ENCODE data around the gene PCBP3. TPM values are rescaled to one million over a fixed set of nuclear protein-coding genes. Genes with fewer than 3 reads are reported as not detected.
"Not testable (repeated sequence)": the region's sequence is repeated elsewhere in the genome, so short reads cannot be mapped to it uniquely, and the experiment has no call there.

Gene PCBP3
- total and polyA plus RNA-seq, 5 experiments from 2014 or later = 0.47 to 2.3 (median 0.95) TPM; not detected in 1

GRCh38 chr21:45669382-45669781 lies 25.9 kb downstream of the PCBP3 start:
- Mint-ChIP-seq H3K27ac (no peak overlapping the region), H3K36me3 (peaks cover 5 to 22% (median 6%) of the 10 kb centered on the region in 3 donors), H3K9me3 (peaks cover 3 to 44% (median 26%) of the 10 kb centered on the region in 9 donors), H3K4me1 (peaks cover 0 to 1% (median 0%) of the 10 kb centered on the region in 4 donors), H3K27me3 (peaks cover 0 to 14% (median 2%) of the 10 kb centered on the region in 5 donors), H3K4me3 (no peak overlapping the region)
- no peak for ATAC-seq
- DNase-seq = no peak
- POLR2A ChIA-PET = no interaction called here

- H3K36me3 Mint-ChIP-seq = peaks cover 3 to 22% (median 6%) of the 10 kb centered on the region in 3 donors
- no peak for DNase-seq
- no peak for ATAC-seq
- POLR2A ChIA-PET = no interaction called here
- H3K9me3 Mint-ChIP-seq = peaks cover 3 to 37% (median 24%) of the 10 kb centered on the region in 9 donors
- H3K4me1 Mint-ChIP-seq = peaks cover 0 to 1% (median 0%) of the 10 kb centered on the region in 4 donors
- H3K27ac Mint-ChIP-seq = no peak overlapping the region
- no peak overlapping the region for H3K4me3 Mint-ChIP-seq
- H3K27me3 Mint-ChIP-seq = peaks cover 0 to 11% (median 0%) of the 10 kb centered on the region in 5 donors
Measured at GRCh38 chr21:45670731-45671130, 27.2 kb downstream of the PCBP3 start.

GRCh38 chr21:45678790-45679189 lies 35.3 kb downstream of the PCBP3 start:
- not testable (repeated sequence) for H3K27ac Mint-ChIP-seq, H3K36me3 Mint-ChIP-seq

GRCh38 chr21:45680215-45680614 lies 36.7 kb downstream of the PCBP3 start:
- POLR2A ChIA-PET = no interaction called here
- H3K36me3 Mint-ChIP-seq = peaks cover 0 to 5% (median 0%) of the 10 kb centered on the region in 3 donors
- H3K27ac Mint-ChIP-seq = no peak overlapping the region
- H3K9me3 Mint-ChIP-seq = peaks cover 0 to 5% (median 0%) of the 10 kb centered on the region in 9 donors
- no peaks in the 10 kb centered on the region for H3K4me1 Mint-ChIP-seq
- DNase-seq (no peak), ATAC-seq (no peak)
- H3K4me3 Mint-ChIP-seq = no peak overlapping the region
- peaks cover 1 to 15% (median 13%) of the 10 kb centered on the region in 5 donors for H3K27me3 Mint-ChIP-seq

More at GRCh38 chr21:45678790-45679189, 35.3 kb downstream of the PCBP3 start:
- DNase-seq, ATAC-seq, POLR2A ChIA-PET, H3K4me1 Mint-ChIP-seq, H3K9me3 Mint-ChIP-seq, H3K4me3 Mint-ChIP-seq: not testable (repeated sequence)
- H3K27me3 Mint-ChIP-seq = peaks cover 1 to 13% (median 11%) of the 10 kb centered on the region in 5 donors

- POLR2A ChIA-PET = no interaction called here
- H3K4me1 Mint-ChIP-seq = peaks cover 4 to 19% (median 18%) of the 10 kb centered on the region in 4 donors
- H3K27ac Mint-ChIP-seq = no peak overlapping the region
- H3K36me3 Mint-ChIP-seq = no peaks in the 10 kb centered on the region
- DNase-seq (no peak), ATAC-seq (no peak)
- H3K27me3 Mint-ChIP-seq = no peaks in the 10 kb centered on the region
- H3K9me3 Mint-ChIP-seq = peaks cover 0 to 8% (median 0%) of the 10 kb centered on the region in 9 donors
- no peak overlapping the region for H3K4me3 Mint-ChIP-seq
Measured at GRCh38 chr21:45695086-45695485, 51.6 kb downstream of the PCBP3 start.

GRCh38 chr21:45698493-45699184 lies 55.1 kb downstream of the PCBP3 start:
- Mint-ChIP-seq H3K9me3 (peaks cover 0 to 8% (median 0%) of the 10 kb centered on the region in 9 donors), H3K4me1 (peaks cover 6 to 19% (median 18%) of the 10 kb centered on the region in 4 donors), H3K27ac (peak overlapping the region in 5 of 10 donors; percentile 9 to 98 (median 58)), H3K4me3 (peak overlapping the region in 1 of 10 donors; percentile 40), H3K36me3 (no peaks in the 10 kb centered on the region), H3K27me3 (peaks cover 0 to 1% (median 0%) of the 10 kb centered on the region in 5 donors)
- DNase-seq = no peak
- POLR2A ChIA-PET = no interaction called here
- no peak for ATAC-seq

- DNase-seq (peak in 3 of 10 donors; percentile 12 to 31 (median 30)), ATAC-seq (peak; percentile 42 to 58)
- H3K36me3 Mint-ChIP-seq = no peaks in the 10 kb centered on the region
- POLR2A ChIA-PET = interaction anchor here (0.6 kb wide), 1 partner anchor 37 kb away, joined by 4 read pairs; no protein-coding TSS in a partner anchor
- H3K4me1 Mint-ChIP-seq = peaks cover 8 to 19% (median 18%) of the 10 kb centered on the region in 4 donors
- H3K9me3 Mint-ChIP-seq = peaks cover 0 to 8% (median 0%) of the 10 kb centered on the region in 9 donors
- peak overlapping the region in 5 of 10 donors; percentile 17 to 66 (median 38) for H3K4me3 Mint-ChIP-seq
- peak overlapping the region in 7 of 10 donors; percentile 40 to 98 (median 62) for H3K27ac Mint-ChIP-seq
- H3K27me3 Mint-ChIP-seq = peaks cover 0 to 8% (median 3%) of the 10 kb centered on the region in 5 donors
Measured at GRCh38 chr21:45699251-45699942, 55.9 kb downstream of the PCBP3 start.

GRCh38 chr21:45699966-45700365 lies 56.4 kb downstream of the PCBP3 start:
- H3K4me3 Mint-ChIP-seq = no peak overlapping the region
- H3K4me1 Mint-ChIP-seq = peaks cover 8 to 19% (median 18%) of the 10 kb centered on the region in 4 donors
- H3K36me3 Mint-ChIP-seq = no peaks in the 10 kb centered on the region
- H3K27me3 Mint-ChIP-seq = peaks cover 0 to 9% (median 3%) of the 10 kb centered on the region in 5 donors
- ATAC-seq (no peak), DNase-seq (no peak)
- H3K27ac Mint-ChIP-seq = peak overlapping the region in 4 of 10 donors; percentile 40 to 98 (median 72)
- POLR2A ChIA-PET = interaction anchor here (0.6 kb wide), 1 partner anchor 38 kb away, joined by 4 read pairs; no protein-coding TSS in a partner anchor
- peaks cover 0 to 8% (median 0%) of the 10 kb centered on the region in 9 donors for H3K9me3 Mint-ChIP-seq

- no peak for ATAC-seq
- no peaks in the 10 kb centered on the region for H3K36me3 Mint-ChIP-seq
- H3K27me3 Mint-ChIP-seq = peaks cover 0 to 9% (median 3%) of the 10 kb centered on the region in 5 donors
- POLR2A ChIA-PET = no interaction called here
- peaks cover 8 to 19% (median 18%) of the 10 kb centered on the region in 4 donors for H3K4me1 Mint-ChIP-seq
- no peak for DNase-seq
- H3K27ac Mint-ChIP-seq = peak overlapping the region in 3 of 10 donors; percentile 11 to 83 (median 43)
- peaks cover 0 to 8% (median 0%) of the 10 kb centered on the region in 9 donors for H3K9me3 Mint-ChIP-seq
- no peak overlapping the region for H3K4me3 Mint-ChIP-seq
Measured at GRCh38 chr21:45700461-45700860, 56.9 kb downstream of the PCBP3 start.

GRCh38 chr21:45704311-45705108 lies 61.0 kb downstream of the PCBP3 start:
- DNase-seq (no peak), ATAC-seq (no peak)
- H3K4me3 Mint-ChIP-seq = no peak overlapping the region
- H3K27ac Mint-ChIP-seq = peak overlapping the region in 2 of 10 donors; percentile 53 to 75
- POLR2A ChIA-PET = no interaction called here
- H3K9me3 Mint-ChIP-seq = peaks cover 0 to 3% (median 0%) of the 10 kb centered on the region in 9 donors
- H3K27me3 Mint-ChIP-seq = peaks cover 0 to 9% (median 3%) of the 10 kb centered on the region in 5 donors
- no peaks in the 10 kb centered on the region for H3K36me3 Mint-ChIP-seq
- peaks cover 4 to 6% (median 5%) of the 10 kb centered on the region in 4 donors for H3K4me1 Mint-ChIP-seq

GRCh38 chr21:45706299-45706698 lies 62.8 kb downstream of the PCBP3 start:
- Mint-ChIP-seq H3K27me3 (peaks cover 0 to 9% (median 3%) of the 10 kb centered on the region in 5 donors), H3K36me3 (no peaks in the 10 kb centered on the region), H3K27ac (no peak overlapping the region), H3K4me3 (no peak overlapping the region), H3K9me3 (peaks cover 0 to 9% (median under 1%) of the 10 kb centered on the region in 9 donors), H3K4me1 (peaks cover 0 to 4% (median 0%) of the 10 kb centered on the region in 4 donors)
- DNase-seq (no peak), ATAC-seq (no peak)
- POLR2A ChIA-PET = no interaction called here

- no peak overlapping the region for H3K4me3 Mint-ChIP-seq
- H3K27me3 Mint-ChIP-seq = peaks cover 0 to 3% (median 0%) of the 10 kb centered on the region in 5 donors
- peaks cover 0 to 17% (median 13%) of the 10 kb centered on the region in 9 donors for H3K9me3 Mint-ChIP-seq
- peaks cover 0 to 6% (median 3%) of the 10 kb centered on the region in 3 donors for H3K36me3 Mint-ChIP-seq
- ATAC-seq = no peak
- no peaks in the 10 kb centered on the region for H3K4me1 Mint-ChIP-seq
- DNase-seq = no peak
- POLR2A ChIA-PET = no interaction called here
- H3K27ac Mint-ChIP-seq = no peak overlapping the region
Measured at GRCh38 chr21:45709173-45709572, 65.6 kb downstream of the PCBP3 start.

Measured in naive thymus-derived CD8-positive, alpha-beta T cell (primary cell).